ENCODE data around the gene KCNK4. TPM values are rescaled to one million over a fixed set of nuclear protein-coding genes. Genes with fewer than 3 reads are reported as not detected.

The KCNK4 gene
- total and polyA plus RNA-seq, 4 donors = not detected

DNA sequence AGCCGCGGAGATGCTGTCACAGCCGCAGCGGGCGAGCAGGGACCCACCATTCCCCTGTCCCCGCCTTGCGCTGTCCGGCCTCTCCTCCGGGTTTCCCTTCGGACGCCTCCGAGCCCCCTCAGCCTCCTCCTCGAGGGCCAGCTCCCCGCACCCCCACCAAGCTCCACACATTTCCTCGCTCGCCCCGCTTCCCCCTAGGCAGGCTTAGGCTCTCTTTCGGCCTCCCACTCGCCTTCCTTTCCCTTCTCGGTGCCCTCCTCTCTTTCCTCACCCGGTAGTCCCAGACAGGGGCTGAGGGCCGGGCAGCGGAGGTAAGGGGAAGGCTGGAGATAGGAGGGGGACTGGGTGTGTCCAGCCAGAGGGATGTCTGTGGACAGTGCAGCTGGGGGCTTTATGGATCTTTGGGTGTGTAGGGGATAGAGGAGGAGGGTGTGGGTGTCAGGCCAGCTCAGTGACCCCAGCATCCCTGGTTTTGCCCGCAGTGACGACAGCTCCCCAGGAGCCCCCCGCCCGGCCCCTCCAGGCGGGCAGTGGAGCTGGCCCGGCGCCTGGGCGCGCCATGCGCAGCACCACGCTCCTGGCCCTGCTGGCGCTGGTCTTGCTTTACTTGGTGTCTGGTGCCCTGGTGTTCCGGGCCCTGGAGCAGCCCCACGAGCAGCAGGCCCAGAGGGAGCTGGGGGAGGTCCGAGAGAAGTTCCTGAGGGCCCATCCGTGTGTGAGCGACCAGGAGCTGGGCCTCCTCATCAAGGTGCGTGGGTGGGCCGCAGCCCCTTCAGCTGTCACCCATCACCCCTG, 1.6 kb downstream of the KCNK4 start:
- Histone ChIP-seq H3K9ac (ENCODE audit: low read depth in 1 of 2, low read length in 2 of 2) (no peak overlapping the region), H3K27me3 (ENCODE audit: control insufficient read depth in 4 of 4, insufficient read depth in 4 of 4, low read length in 3 of 4) (peaks cover 2 to 22% (median 6%) of the 10 kb centered on the region in 4 donors), H3K9me3 (ENCODE audit: control insufficient read depth in 4 of 4, low read length in 3 of 4) (no peaks in the 10 kb centered on the region), H3K27ac (ENCODE audit: low read depth in 1 of 2, low read length in 2 of 2) (no peak overlapping the region), H3K4me1 (ENCODE audit: control insufficient read depth in 4 of 4, insufficient read depth in 4 of 4, low read length in 3 of 4) (peaks cover 0 to 25% (median 8%) of the 10 kb centered on the region in 4 donors), H3K36me3 (ENCODE audit: control insufficient read depth in 4 of 4, insufficient read depth in 3 of 4, low read depth in 1 of 4, low read length in 3 of 4) (no peaks in the 10 kb centered on the region), H3K4me3 (ENCODE audit: low read depth in 1 of 3, low read length in 3 of 3) (peak overlapping the region in 1 of 3 donors; percentile 32)
- 31% methylated on average over 42 of the region's 42 CpGs for WGBS
- no peak for DNase-seq (ENCODE audit: low spot score)
- TF ChIP-seq, protein P1, sequence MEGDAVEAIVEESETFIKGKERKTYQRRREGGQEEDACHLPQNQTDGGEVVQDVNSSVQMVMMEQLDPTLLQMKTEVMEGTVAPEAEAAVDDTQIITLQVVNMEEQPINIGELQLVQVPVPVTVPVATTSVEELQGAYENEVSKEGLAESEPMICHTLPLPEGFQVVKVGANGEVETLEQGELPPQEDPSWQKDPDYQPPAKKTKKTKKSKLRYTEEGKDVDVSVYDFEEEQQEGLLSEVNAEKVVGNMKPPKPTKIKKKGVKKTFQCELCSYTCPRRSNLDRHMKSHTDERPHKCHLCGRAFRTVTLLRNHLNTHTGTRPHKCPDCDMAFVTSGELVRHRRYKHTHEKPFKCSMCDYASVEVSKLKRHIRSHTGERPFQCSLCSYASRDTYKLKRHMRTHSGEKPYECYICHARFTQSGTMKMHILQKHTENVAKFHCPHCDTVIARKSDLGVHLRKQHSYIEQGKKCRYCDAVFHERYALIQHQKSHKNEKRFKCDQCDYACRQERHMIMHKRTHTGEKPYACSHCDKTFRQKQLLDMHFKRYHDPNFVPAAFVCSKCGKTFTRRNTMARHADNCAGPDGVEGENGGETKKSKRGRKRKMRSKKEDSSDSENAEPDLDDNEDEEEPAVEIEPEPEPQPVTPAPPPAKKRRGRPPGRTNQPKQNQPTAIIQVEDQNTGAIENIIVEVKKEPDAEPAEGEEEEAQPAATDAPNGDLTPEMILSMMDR (IDR thresholded peaks at IDR 0.05; ENCODE audit: low read depth, low read length, missing input control) = no peak
- TF ChIP-seq HNF4A (conservative IDR thresholded peaks at IDR 0.05) (no peak), FOXA1 (IDR thresholded peaks at IDR 0.05) (no peak), RXRA (IDR thresholded peaks at IDR 0.05) (no peak), MAX (IDR thresholded peaks at IDR 0.05) (no peak), RAD21 (IDR thresholded peaks at IDR 0.05) (no peak), NR2F2 (IDR thresholded peaks at IDR 0.05) (no peak), SP1 (IDR thresholded peaks at IDR 0.05) (no peak), FOXA2 (IDR thresholded peaks at IDR 0.05) (no peak), YY1 (IDR thresholded peaks at IDR 0.05) (no peak), HNF4G (IDR thresholded peaks at IDR 0.05) (no peak), JUND (IDR thresholded peaks at IDR 0.05) (no peak)
- TF ChIP-seq, protein P2, sequence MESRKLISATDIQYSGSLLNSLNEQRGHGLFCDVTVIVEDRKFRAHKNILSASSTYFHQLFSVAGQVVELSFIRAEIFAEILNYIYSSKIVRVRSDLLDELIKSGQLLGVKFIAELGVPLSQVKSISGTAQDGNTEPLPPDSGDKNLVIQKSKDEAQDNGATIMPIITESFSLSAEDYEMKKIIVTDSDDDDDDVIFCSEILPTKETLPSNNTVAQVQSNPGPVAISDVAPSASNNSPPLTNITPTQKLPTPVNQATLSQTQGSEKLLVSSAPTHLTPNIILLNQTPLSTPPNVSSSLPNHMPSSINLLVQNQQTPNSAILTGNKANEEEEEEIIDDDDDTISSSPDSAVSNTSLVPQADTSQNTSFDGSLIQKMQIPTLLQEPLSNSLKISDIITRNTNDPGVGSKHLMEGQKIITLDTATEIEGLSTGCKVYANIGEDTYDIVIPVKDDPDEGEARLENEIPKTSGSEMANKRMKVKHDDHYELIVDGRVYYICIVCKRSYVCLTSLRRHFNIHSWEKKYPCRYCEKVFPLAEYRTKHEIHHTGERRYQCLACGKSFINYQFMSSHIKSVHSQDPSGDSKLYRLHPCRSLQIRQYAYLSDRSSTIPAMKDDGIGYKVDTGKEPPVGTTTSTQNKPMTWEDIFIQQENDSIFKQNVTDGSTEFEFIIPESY (IDR thresholded peaks at IDR 0.05) = no peak
- TF ChIP-seq, protein P3, sequence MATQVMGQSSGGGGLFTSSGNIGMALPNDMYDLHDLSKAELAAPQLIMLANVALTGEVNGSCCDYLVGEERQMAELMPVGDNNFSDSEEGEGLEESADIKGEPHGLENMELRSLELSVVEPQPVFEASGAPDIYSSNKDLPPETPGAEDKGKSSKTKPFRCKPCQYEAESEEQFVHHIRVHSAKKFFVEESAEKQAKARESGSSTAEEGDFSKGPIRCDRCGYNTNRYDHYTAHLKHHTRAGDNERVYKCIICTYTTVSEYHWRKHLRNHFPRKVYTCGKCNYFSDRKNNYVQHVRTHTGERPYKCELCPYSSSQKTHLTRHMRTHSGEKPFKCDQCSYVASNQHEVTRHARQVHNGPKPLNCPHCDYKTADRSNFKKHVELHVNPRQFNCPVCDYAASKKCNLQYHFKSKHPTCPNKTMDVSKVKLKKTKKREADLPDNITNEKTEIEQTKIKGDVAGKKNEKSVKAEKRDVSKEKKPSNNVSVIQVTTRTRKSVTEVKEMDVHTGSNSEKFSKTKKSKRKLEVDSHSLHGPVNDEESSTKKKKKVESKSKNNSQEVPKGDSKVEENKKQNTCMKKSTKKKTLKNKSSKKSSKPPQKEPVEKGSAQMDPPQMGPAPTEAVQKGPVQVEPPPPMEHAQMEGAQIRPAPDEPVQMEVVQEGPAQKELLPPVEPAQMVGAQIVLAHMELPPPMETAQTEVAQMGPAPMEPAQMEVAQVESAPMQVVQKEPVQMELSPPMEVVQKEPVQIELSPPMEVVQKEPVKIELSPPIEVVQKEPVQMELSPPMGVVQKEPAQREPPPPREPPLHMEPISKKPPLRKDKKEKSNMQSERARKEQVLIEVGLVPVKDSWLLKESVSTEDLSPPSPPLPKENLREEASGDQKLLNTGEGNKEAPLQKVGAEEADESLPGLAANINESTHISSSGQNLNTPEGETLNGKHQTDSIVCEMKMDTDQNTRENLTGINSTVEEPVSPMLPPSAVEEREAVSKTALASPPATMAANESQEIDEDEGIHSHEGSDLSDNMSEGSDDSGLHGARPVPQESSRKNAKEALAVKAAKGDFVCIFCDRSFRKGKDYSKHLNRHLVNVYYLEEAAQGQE (IDR thresholded peaks at IDR 0.05) = no peak

- DNase-seq (ENCODE audit: low spot score) = no peak
- Histone ChIP-seq H3K4me1 (ENCODE audit: control insufficient read depth in 4 of 4, insufficient read depth in 4 of 4, low read length in 3 of 4) (peaks cover 8 to 29% (median 13%) of the 10 kb centered on the region in 4 donors), H3K36me3 (ENCODE audit: control insufficient read depth in 4 of 4, insufficient read depth in 3 of 4, low read depth in 1 of 4, low read length in 3 of 4) (no peaks in the 10 kb centered on the region), H3K27me3 (ENCODE audit: control insufficient read depth in 4 of 4, insufficient read depth in 4 of 4, low read length in 3 of 4) (peaks cover 4 to 28% (median 9%) of the 10 kb centered on the region in 4 donors), H3K4me3 (ENCODE audit: low read depth in 1 of 3, low read length in 3 of 3) (no peak overlapping the region), H3K27ac (ENCODE audit: low read depth in 1 of 2, low read length in 2 of 2) (no peak overlapping the region), H3K9ac (ENCODE audit: low read depth in 1 of 2, low read length in 2 of 2) (no peak overlapping the region), H3K9me3 (ENCODE audit: control insufficient read depth in 4 of 4, low read length in 3 of 4) (no peaks in the 10 kb centered on the region)
- 69% methylated on average over 3 of the region's 3 CpGs for WGBS
- TF ChIP-seq, protein P3 (IDR thresholded peaks at IDR 0.05) = no peak
- no peak for TF ChIP-seq RXRA (IDR thresholded peaks at IDR 0.05)
- no peak for TF ChIP-seq GABPA (IDR thresholded peaks at IDR 0.05 in 1 of 2, conservative IDR thresholded peaks at IDR 0.05 in 1 of 2)
- TF ChIP-seq HNF4G (IDR thresholded peaks at IDR 0.05) = no peak
- no peak for TF ChIP-seq HNF4A (conservative IDR thresholded peaks at IDR 0.05)
- TF ChIP-seq ATF3 (IDR thresholded peaks at IDR 0.05) = no peak
- TF ChIP-seq JUND (IDR thresholded peaks at IDR 0.05) = no peak
- TF ChIP-seq FOXA1 (IDR thresholded peaks at IDR 0.05) = no peak
- TF ChIP-seq, protein P2 (IDR thresholded peaks at IDR 0.05) = no peak
- TF ChIP-seq RAD21 (IDR thresholded peaks at IDR 0.05) = no peak
- no peak for TF ChIP-seq NR2F2 (IDR thresholded peaks at IDR 0.05)
- TF ChIP-seq EGR1 (IDR thresholded peaks at IDR 0.05; ENCODE audit: low read depth in 2 of 2) = no peak
These were observed 3.7 kb downstream of the KCNK4 start for GRCh38 chr11:64294774-64295173.

Data from liver (tissue), 9 donors.